ENCODE results near the gene AIFM3.

DNA sequence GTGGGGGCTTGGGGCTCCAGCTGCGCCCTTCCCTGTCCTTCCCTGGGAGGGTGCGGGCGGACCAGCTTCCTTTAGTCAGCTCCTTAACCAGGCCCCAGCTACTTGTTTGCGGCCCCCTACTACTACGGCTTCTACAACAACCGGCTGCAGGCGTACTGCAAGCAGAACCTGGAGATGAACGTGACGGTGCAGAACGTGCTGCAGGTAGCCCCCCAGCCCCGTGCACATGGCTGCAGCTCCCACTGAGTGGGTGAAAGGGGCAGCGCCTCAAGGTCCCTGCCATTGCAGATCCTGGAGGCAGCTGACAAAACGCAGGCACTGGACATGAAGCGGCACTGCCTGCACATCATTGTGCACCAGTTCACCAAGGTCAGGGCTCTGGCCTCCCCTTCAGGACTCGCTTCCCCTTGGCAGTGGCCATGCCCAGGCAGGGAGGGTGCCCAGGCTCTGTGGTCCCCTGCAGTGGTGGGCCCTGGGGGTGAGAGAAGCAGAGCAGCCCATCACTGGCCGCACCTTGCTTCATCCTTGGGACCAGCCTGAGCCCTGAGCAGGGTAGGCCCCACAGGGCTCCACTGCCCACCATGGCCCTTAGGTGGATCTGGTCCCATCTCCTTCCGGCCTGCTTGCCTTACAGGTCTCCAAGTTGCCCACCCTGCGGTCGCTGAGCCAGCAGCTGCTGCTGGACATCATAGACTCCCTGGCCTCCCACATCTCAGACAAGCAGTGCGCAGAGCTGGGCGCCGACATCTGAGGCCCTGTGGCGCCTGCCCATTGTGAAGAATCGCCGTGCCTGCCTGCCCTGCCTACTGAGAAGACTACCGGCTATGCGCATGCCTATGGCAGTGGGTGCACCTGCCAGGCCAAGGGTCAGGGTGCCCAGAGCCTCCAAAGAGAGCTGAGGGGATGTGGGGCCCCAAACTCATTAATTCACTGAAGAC, 29.8 kb downstream of the AIFM3 start:
- TF ChIP-seq POLR2A (IDR thresholded peaks at IDR 0.05), result no peak
- TF ChIP-seq, protein P1, sequence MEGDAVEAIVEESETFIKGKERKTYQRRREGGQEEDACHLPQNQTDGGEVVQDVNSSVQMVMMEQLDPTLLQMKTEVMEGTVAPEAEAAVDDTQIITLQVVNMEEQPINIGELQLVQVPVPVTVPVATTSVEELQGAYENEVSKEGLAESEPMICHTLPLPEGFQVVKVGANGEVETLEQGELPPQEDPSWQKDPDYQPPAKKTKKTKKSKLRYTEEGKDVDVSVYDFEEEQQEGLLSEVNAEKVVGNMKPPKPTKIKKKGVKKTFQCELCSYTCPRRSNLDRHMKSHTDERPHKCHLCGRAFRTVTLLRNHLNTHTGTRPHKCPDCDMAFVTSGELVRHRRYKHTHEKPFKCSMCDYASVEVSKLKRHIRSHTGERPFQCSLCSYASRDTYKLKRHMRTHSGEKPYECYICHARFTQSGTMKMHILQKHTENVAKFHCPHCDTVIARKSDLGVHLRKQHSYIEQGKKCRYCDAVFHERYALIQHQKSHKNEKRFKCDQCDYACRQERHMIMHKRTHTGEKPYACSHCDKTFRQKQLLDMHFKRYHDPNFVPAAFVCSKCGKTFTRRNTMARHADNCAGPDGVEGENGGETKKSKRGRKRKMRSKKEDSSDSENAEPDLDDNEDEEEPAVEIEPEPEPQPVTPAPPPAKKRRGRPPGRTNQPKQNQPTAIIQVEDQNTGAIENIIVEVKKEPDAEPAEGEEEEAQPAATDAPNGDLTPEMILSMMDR (IDR thresholded peaks at IDR 0.05), result no peak
